Thoracic aorta (tissue), 2 donors: ENCODE results near the gene TMEM9. TPM values are rescaled to one million over a fixed set of nuclear protein-coding genes. Genes with fewer than 3 reads are reported as not detected.

Source experiments
- ATAC-seq: fragments of 150-250 bp; one replicate; pipeline ENCODE4 v1.8.0; 2017; ENCODE audit warnings: low read depth; ENCODE audit not compliant: insufficient number of reproducible peaks, low FRiP score
- DNase-seq: peaks from one replicate; pipeline ENCODE4 v3.0.0-alpha.2; 2020; ENCODE audit warnings: low spot score
- H3K27ac ChIP-seq, 2 donors: fragments of 200-600 bp; sonication (generic); 1 replicate in 1 of 2; 2 replicates in 1 of 2; pipeline ENCODE4 v1.5.1; 2016; ENCODE audit warnings: mild to moderate bottlenecking in 2 of 2, moderate library complexity in 2 of 2
- H3K27me3 ChIP-seq: fragments of 200-600 bp; sonication (generic); replicated peaks from 2 replicates; pipeline ENCODE4 v1.6.0; 2016; ENCODE audit warnings: mild to moderate bottlenecking; ENCODE audit not compliant: insufficient read depth
- H3K36me3 ChIP-seq: fragments of 200-600 bp; sonication (generic); one replicate; pipeline ENCODE4 v1.5.1; 2016
- H3K4me1 ChIP-seq, 2 donors: fragments of 200-600 bp; sonication (generic); 1 replicate in 1 of 2; 2 replicates in 1 of 2; pipeline versions ENCODE4 v1.5.1 to v1.6.0; 2016; ENCODE audit warnings: low read depth in 2 of 2, mild to moderate bottlenecking in 1 of 2; ENCODE audit not compliant: control insufficient read depth in 1 of 2
- H3K4me3 ChIP-seq: fragments of 200-600 bp; sonication (generic); 2 replicates; pipeline ENCODE4 v1.5.1; 2016; ENCODE audit warnings: mild to moderate bottlenecking
- H3K9me3 ChIP-seq: fragments of 200-600 bp; sonication (generic); 2 replicates; pipeline ENCODE4 v1.5.1; 2016
- total RNA-seq, 2 donors: library from RNA; depleted of rRNA; stranded (reverse); fragments of >200 nt; gene quantifications; one replicate each; pipeline versions ENCODE4 v1.1.0 to v1.2.3, GENCODE V29; 2016
- TF ChIP-seq, protein P1 (sequence below): fragments of 200-600 bp; sonication (generic); IDR thresholded peaks from one replicate; pipeline ENCODE4 v1.5.1; 2019; ENCODE audit warnings: antibody characterized with exemption

TMEM9 gene
- total RNA-seq, 2 donors from 2014 or later, result 30.0 to 58.2 TPM

DNA sequence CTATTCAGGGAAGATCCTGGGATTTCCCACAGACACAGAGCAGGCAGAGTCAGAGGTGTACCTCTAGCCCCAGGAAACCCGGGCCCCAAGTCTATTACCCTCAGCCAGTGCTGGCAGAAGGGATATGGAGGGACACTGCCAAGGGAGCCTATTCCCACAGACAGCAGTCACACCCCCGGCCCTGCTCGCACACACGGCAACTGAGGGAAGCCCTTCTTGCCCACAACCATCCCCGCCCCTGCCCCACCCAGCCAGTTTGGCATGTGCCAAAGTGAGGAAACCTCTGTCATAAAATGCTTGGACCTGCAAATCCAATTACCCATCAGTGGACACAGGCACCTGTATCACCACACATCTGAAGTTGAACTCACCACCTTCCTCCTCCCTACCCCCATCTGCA, 48.6 kb downstream of the TMEM9 start:
- Histone ChIP-seq H3K9me3 (no peaks in the 10 kb centered on the region), H3K27me3 (no peaks in the 10 kb centered on the region), H3K4me1 (no peaks in the 10 kb centered on the region), H3K36me3 (no peaks in the 10 kb centered on the region), H3K27ac (no peak overlapping the region), H3K4me3 (no peak overlapping the region)
- TF ChIP-seq, protein P1, sequence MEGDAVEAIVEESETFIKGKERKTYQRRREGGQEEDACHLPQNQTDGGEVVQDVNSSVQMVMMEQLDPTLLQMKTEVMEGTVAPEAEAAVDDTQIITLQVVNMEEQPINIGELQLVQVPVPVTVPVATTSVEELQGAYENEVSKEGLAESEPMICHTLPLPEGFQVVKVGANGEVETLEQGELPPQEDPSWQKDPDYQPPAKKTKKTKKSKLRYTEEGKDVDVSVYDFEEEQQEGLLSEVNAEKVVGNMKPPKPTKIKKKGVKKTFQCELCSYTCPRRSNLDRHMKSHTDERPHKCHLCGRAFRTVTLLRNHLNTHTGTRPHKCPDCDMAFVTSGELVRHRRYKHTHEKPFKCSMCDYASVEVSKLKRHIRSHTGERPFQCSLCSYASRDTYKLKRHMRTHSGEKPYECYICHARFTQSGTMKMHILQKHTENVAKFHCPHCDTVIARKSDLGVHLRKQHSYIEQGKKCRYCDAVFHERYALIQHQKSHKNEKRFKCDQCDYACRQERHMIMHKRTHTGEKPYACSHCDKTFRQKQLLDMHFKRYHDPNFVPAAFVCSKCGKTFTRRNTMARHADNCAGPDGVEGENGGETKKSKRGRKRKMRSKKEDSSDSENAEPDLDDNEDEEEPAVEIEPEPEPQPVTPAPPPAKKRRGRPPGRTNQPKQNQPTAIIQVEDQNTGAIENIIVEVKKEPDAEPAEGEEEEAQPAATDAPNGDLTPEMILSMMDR, result no peak
- DNase-seq (no peak), ATAC-seq (no peak)

GRCh38 chr1:201104141-201104540, 50.1 kb downstream of the TMEM9 start:
- DNase-seq, result no peak
- Histone ChIP-seq H3K27ac (no peak overlapping the region), H3K36me3 (no peaks in the 10 kb centered on the region), H3K27me3 (no peaks in the 10 kb centered on the region), H3K4me3 (no peak overlapping the region), H3K4me1 (no peaks in the 10 kb centered on the region), H3K9me3 (no peaks in the 10 kb centered on the region)
- TF ChIP-seq, protein P1, result no peak
- no peak for ATAC-seq

DNA sequence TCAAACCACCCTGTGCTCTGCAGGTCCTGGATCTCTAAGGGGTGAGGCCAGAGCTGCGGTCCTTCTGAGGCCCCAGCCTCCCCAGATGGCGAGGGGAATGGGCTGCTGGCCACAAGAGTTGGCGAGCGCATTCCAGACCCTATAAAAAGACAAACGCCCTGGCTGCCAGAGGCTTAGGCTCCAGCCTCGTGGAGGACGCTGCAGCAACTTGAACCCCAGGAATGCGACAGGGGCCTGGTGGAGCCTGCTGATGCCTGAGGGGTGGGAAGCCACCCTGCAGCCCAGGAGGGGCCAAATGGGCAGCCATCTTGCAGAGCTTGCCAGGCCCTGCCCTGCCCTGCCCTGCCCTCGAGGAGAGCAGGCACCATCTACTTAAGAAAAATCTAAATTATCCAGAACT, 50.6 kb downstream of the TMEM9 start:
- TF ChIP-seq, protein P1, result no peak
- Histone ChIP-seq H3K4me1 (no peaks in the 10 kb centered on the region), H3K27me3 (no peaks in the 10 kb centered on the region), H3K9me3 (no peaks in the 10 kb centered on the region), H3K4me3 (no peak overlapping the region), H3K36me3 (no peaks in the 10 kb centered on the region), H3K27ac (no peak overlapping the region)
- no peak for ATAC-seq
- DNase-seq, result no peak

DNA sequence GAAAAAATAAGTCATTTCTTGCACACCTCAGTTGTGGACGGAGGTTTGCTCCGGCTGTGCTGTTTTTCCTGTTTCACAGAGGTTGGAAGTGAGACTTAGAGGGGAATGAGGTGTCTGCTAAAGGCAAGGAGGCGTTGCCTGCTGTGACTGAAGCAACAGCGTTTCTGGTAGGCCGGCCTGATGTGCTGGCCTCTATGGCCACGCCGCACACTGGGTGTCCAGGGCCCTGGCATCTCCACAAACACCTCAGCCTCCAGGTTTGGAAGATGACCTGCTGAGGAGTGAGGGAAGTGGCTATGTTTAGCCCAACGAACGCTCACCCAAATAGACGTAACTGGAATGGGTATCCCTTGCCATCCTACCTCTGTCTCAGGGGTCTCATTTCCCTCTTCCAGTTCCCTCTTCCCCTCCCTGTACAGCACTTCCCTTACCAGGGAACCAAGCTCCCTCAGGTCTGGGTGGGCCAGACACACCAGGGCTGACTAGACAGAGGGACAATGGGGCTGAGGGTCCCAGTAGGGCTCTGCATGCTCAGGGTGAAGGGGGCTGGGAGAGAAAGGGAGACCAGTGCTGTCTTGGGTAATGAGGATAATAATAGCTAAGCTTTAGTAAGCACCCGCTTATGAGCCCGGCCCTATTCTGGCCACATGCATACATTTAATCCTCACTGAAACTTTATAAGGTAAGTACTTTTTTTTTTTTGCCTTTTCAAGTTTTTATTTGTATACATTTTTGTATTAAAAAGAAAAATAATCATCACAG, 53.9 kb downstream of the TMEM9 start:
- DNase-seq, result no peak
- TF ChIP-seq, protein P1, result no peak
- Histone ChIP-seq H3K27ac (no peak overlapping the region), H3K27me3 (no peaks in the 10 kb centered on the region), H3K4me3 (no peak overlapping the region), H3K4me1 (no peaks in the 10 kb centered on the region), H3K9me3 (no peaks in the 10 kb centered on the region), H3K36me3 (no peaks in the 10 kb centered on the region)
- no peak for ATAC-seq

- no peaks in the 10 kb centered on the region for H3K27me3 ChIP-seq
- no peak overlapping the region for H3K4me3 ChIP-seq
- H3K27ac ChIP-seq, result no peak overlapping the region
- DNase-seq (no peak), ATAC-seq (no peak)
- H3K36me3 ChIP-seq, result no peaks in the 10 kb centered on the region
- H3K9me3 ChIP-seq, result no peaks in the 10 kb centered on the region
- H3K4me1 ChIP-seq, result no peaks in the 10 kb centered on the region
- TF ChIP-seq, protein P1, result no peak
Measured at GRCh38 chr1:201098992-201099677, 55.1 kb downstream of the TMEM9 start.
